GM23338 (cell line): Measurements from ENCODE around the gene PDXK. TPM values are rescaled to one million over a fixed set of nuclear protein-coding genes. Genes with fewer than 3 reads are reported as not detected.
A peak's percentile ranks its signal among the peaks of the same experiment; 100 is the strongest.

Experiments used
- ATAC-seq: fragments of 200-7000 bp; cut with Tn5 transposase; 3 replicates; pipeline ENCODE4 v1.9.1; 2020
- DNase-seq: peaks from one replicate; pipeline ENCODE4 v3.0.0-alpha.2; 2015; ENCODE audit warnings: low spot score
- H2AFZ ChIP-seq: fragments of 200-600 bp; sonication (generic); 2 replicates; pipeline ENCODE4 v1.8.0; 2016; ENCODE audit warnings: antibody characterized with exemption, mild to moderate bottlenecking, moderate library complexity
- H3F3A ChIP-seq: fragments of 200-600 bp; sonication (generic); replicated peaks from 2 replicates; pipeline ENCODE4 v1.8.0; 2017; ENCODE audit warnings: antibody characterized with exemption, mixed run types, low read depth
- H3K27ac ChIP-seq: fragments of 200-600 bp; sonication (generic); 2 replicates; pipeline ENCODE4 v1.6.1; 2016; ENCODE audit warnings: low read depth
- H3K27me3 ChIP-seq: fragments of 200-600 bp; sonication (generic); 2 replicates; pipeline ENCODE4 v1.8.0; 2016; ENCODE audit warnings: mild to moderate bottlenecking, mixed run types, moderate library complexity; ENCODE audit not compliant: insufficient read depth
- H3K36me3 ChIP-seq: fragments of 200-600 bp; sonication (generic); 2 replicates; pipeline ENCODE4 v1.8.0; 2016; ENCODE audit warnings: mild to moderate bottlenecking; ENCODE audit not compliant: insufficient read depth
- H3K4me1 ChIP-seq: fragments of 200-600 bp; sonication (generic); 2 replicates; pipeline ENCODE4 v1.8.0; 2016; ENCODE audit warnings: mild to moderate bottlenecking, moderate library complexity; ENCODE audit not compliant: insufficient read depth
- H3K4me2 ChIP-seq: fragments of 200-600 bp; sonication (generic); 2 replicates; pipeline ENCODE4 v1.7.1; 2017; ENCODE audit warnings: mixed run types
- H3K4me3 ChIP-seq: fragments of 200-600 bp; sonication (generic); 2 replicates; pipeline ENCODE4 v1.6.1; 2016; ENCODE audit warnings: mixed run types
- H3K79me2 ChIP-seq: fragments of 200-600 bp; sonication (generic); replicated peaks from 2 replicates; pipeline ENCODE4 v1.8.0; 2017; ENCODE audit warnings: mild to moderate bottlenecking; ENCODE audit not compliant: insufficient read depth
- H3K9me2 ChIP-seq: fragments of 200-600 bp; sonication (generic); 2 replicates; pipeline ENCODE4 v1.8.0; 2017; ENCODE audit not compliant: insufficient read depth
- H4K20me1 ChIP-seq: fragments of 200-600 bp; sonication (generic); replicated peaks from 2 replicates; pipeline ENCODE4 v1.8.0; 2017; ENCODE audit warnings: mild to moderate bottlenecking; ENCODE audit not compliant: insufficient read depth
- H3K27ac Mint-ChIP-seq: 2 replicates; pipeline ENCODE4 v1.8.0; 2020; ENCODE audit warnings: inconsistent platforms, mild to moderate bottlenecking, moderate library complexity, mixed read lengths
- H3K27me3 Mint-ChIP-seq: 3 replicates; pipeline ENCODE4 v1.8.0; 2022; ENCODE audit warnings: low read depth, mild to moderate bottlenecking, moderate library complexity, mixed read lengths, inconsistent platforms; ENCODE audit not compliant: insufficient read depth, poor library complexity
- H3K36me3 Mint-ChIP-seq: 3 replicates; pipeline ENCODE4 v1.8.0; 2021; ENCODE audit warnings: low read depth, mild to moderate bottlenecking, inconsistent platforms, moderate library complexity, mixed read lengths
- H3K4me1 Mint-ChIP-seq: 3 replicates; pipeline ENCODE4 v1.8.0; 2020; ENCODE audit warnings: mild to moderate bottlenecking, inconsistent platforms, mixed read lengths
- H3K4me3 Mint-ChIP-seq: 3 replicates; pipeline ENCODE4 v1.8.0; 2021; ENCODE audit warnings: moderate library complexity, mild to moderate bottlenecking, inconsistent platforms, mixed read lengths
- H3K9me3 Mint-ChIP-seq: 3 replicates; pipeline ENCODE4 v1.8.0; 2020; ENCODE audit warnings: moderate library complexity, mild to moderate bottlenecking, inconsistent platforms, mixed read lengths
- EZH2 ChIP-seq: fragments of 200-600 bp; sonication (generic); IDR thresholded peaks from one replicate; pipeline ENCODE4 v1.8.0; 2017; ENCODE audit warnings: antibody characterized with exemption, mild to moderate bottlenecking, low read depth; ENCODE audit not compliant: unreplicated experiment
- EZH2phosphoT487 ChIP-seq: fragments of 200-600 bp; sonication (generic); IDR thresholded peaks from one replicate; pipeline ENCODE4 v1.8.1; 2018; ENCODE audit warnings: antibody characterized with exemption; ENCODE audit not compliant: unreplicated experiment
- ZNF114 ChIP-seq: fragments of 250-450 bp; sonication (Bioruptor Pico); IDR thresholded peaks from 2 replicates; pipeline ENCODE4 v1.5.0; 2020; ENCODE audit warnings: mild to moderate bottlenecking, moderate library complexity
- polyA plus RNA-seq: library from polyadenylated mRNA; unstranded; fragments of >200 nt; fragmentation: Nextera tagmentation; extraction: Ambion mirVana; gene quantifications from 2 replicates; pipeline ENCODE4 v1.2.1, GENCODE V29; 2016
- total RNA-seq: library from RNA; depleted of rRNA; stranded (reverse); fragments of >200 nt; shearing (Covaris generic); gene quantifications from 2 replicates; pipeline ENCODE4 v1.2.3, GENCODE V29; 2014
- TF ChIP-seq, protein P1 (sequence below): IDR thresholded peaks from one replicate; pipeline ENCODE4 v1.6.1; 2018; ENCODE audit warnings: antibody characterized with exemption; ENCODE audit not compliant: unreplicated experiment
- TF ChIP-seq, protein P2 (sequence below): IDR thresholded peaks from 2 replicates; pipeline ENCODE4 v1.6.1; 2016; ENCODE audit warnings: antibody characterized with exemption
- TF ChIP-seq, protein P3 (sequence below): fragments of 250-450 bp; sonication (Bioruptor Pico); IDR thresholded peaks from 2 replicates; pipeline ENCODE4 v1.5.0; 2020; ENCODE audit warnings: mild to moderate bottlenecking, moderate library complexity
- TF ChIP-seq, protein P4 (sequence below), 2 experiments: fragments of 200-600 bp in 1 of 2; sonication (generic) in 1 of 2; conservative IDR thresholded peaks; 2 replicates each; pipeline versions ENCODE4 v1.5.1 to v1.6.1; 2016 to 2017; ENCODE audit warnings: antibody characterized with exemption in 2 of 2, low read depth in 2 of 2, mild to moderate bottlenecking in 2 of 2, moderate library complexity in 1 of 2

Gene PDXK
- total and polyA plus RNA-seq, 2 experiments from 2014 or later: 53.2 to 66.3 TPM

DNA sequence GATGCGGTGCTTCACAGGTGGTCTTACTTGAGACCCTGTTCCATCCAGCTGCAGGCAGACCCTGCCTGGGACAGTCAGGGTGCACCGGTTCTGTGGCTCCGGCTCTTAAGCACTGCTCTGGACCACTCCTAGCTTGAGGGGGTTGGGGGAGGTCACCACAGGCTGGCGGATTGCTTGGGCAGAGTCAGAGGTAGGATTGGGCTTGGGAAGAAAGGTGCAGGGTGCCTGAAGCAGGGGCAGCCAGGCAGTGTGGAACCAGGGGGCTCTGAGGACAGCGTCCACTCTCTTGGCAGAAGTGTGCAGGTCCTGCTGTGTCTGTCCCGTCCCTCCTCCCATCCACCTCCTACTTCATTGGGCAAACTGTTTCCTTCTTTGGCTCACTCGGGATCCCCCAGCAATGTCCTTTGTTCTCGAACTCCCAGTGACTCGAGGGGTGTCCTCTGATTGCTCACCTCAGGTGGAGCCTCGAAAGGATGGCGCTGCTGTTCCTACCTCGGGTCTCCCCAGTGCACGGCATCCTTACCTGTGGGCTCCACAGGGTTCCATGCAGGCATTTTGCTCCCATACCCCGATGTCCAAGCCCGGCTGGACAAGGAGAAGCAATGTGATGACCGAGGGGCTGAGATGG is 1.7 kb downstream of the PDXK start:
- Histone ChIP-seq H3K4me3 (peak overlapping the region; percentile 86), H3K4me1 (peaks cover 8% of the 10 kb centered on the region; the same call in 1 of the 2 replicates), H3K27me3 (peaks cover 15% of the 10 kb centered on the region), H4K20me1 (peaks cover 19% of the 10 kb centered on the region), H3K36me3 (no peaks in the 10 kb centered on the region), H3K27ac (no peak overlapping the region), H3F3A (0 out of 2 replicates have a peak, but pooled peaks cover 3% of the 10 kb centered on the region), H2AFZ (no peak overlapping the region), H3K79me2 (peaks cover 48% of the 10 kb centered on the region), H3K4me2 (peak overlapping the region; percentile 92), H3K9me2 (no peaks in the 10 kb centered on the region)
- peaks cover 3% of the 10 kb centered on the region; the same call in 1 of the 3 replicates for H3K9me3 Mint-ChIP-seq
- peak overlapping the region; percentile 77 for H3K4me3 Mint-ChIP-seq
- ATAC-seq (peak; percentile 1; the same call in 2 of the 3 replicates), DNase-seq (no peak)
- H3K4me1 Mint-ChIP-seq: peaks cover 15% of the 10 kb centered on the region
- H3K27ac Mint-ChIP-seq: no peak overlapping the region
- H3K27me3 Mint-ChIP-seq: peaks cover 16% of the 10 kb centered on the region
- no peaks in the 10 kb centered on the region; the same call in 2 of the 3 replicates for H3K36me3 Mint-ChIP-seq
- TF ChIP-seq, protein P1, sequence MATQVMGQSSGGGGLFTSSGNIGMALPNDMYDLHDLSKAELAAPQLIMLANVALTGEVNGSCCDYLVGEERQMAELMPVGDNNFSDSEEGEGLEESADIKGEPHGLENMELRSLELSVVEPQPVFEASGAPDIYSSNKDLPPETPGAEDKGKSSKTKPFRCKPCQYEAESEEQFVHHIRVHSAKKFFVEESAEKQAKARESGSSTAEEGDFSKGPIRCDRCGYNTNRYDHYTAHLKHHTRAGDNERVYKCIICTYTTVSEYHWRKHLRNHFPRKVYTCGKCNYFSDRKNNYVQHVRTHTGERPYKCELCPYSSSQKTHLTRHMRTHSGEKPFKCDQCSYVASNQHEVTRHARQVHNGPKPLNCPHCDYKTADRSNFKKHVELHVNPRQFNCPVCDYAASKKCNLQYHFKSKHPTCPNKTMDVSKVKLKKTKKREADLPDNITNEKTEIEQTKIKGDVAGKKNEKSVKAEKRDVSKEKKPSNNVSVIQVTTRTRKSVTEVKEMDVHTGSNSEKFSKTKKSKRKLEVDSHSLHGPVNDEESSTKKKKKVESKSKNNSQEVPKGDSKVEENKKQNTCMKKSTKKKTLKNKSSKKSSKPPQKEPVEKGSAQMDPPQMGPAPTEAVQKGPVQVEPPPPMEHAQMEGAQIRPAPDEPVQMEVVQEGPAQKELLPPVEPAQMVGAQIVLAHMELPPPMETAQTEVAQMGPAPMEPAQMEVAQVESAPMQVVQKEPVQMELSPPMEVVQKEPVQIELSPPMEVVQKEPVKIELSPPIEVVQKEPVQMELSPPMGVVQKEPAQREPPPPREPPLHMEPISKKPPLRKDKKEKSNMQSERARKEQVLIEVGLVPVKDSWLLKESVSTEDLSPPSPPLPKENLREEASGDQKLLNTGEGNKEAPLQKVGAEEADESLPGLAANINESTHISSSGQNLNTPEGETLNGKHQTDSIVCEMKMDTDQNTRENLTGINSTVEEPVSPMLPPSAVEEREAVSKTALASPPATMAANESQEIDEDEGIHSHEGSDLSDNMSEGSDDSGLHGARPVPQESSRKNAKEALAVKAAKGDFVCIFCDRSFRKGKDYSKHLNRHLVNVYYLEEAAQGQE: no peak
- TF ChIP-seq, protein P2, sequence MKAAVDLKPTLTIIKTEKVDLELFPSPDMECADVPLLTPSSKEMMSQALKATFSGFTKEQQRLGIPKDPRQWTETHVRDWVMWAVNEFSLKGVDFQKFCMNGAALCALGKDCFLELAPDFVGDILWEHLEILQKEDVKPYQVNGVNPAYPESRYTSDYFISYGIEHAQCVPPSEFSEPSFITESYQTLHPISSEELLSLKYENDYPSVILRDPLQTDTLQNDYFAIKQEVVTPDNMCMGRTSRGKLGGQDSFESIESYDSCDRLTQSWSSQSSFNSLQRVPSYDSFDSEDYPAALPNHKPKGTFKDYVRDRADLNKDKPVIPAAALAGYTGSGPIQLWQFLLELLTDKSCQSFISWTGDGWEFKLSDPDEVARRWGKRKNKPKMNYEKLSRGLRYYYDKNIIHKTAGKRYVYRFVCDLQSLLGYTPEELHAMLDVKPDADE: no peak
- TF ChIP-seq, protein P3, sequence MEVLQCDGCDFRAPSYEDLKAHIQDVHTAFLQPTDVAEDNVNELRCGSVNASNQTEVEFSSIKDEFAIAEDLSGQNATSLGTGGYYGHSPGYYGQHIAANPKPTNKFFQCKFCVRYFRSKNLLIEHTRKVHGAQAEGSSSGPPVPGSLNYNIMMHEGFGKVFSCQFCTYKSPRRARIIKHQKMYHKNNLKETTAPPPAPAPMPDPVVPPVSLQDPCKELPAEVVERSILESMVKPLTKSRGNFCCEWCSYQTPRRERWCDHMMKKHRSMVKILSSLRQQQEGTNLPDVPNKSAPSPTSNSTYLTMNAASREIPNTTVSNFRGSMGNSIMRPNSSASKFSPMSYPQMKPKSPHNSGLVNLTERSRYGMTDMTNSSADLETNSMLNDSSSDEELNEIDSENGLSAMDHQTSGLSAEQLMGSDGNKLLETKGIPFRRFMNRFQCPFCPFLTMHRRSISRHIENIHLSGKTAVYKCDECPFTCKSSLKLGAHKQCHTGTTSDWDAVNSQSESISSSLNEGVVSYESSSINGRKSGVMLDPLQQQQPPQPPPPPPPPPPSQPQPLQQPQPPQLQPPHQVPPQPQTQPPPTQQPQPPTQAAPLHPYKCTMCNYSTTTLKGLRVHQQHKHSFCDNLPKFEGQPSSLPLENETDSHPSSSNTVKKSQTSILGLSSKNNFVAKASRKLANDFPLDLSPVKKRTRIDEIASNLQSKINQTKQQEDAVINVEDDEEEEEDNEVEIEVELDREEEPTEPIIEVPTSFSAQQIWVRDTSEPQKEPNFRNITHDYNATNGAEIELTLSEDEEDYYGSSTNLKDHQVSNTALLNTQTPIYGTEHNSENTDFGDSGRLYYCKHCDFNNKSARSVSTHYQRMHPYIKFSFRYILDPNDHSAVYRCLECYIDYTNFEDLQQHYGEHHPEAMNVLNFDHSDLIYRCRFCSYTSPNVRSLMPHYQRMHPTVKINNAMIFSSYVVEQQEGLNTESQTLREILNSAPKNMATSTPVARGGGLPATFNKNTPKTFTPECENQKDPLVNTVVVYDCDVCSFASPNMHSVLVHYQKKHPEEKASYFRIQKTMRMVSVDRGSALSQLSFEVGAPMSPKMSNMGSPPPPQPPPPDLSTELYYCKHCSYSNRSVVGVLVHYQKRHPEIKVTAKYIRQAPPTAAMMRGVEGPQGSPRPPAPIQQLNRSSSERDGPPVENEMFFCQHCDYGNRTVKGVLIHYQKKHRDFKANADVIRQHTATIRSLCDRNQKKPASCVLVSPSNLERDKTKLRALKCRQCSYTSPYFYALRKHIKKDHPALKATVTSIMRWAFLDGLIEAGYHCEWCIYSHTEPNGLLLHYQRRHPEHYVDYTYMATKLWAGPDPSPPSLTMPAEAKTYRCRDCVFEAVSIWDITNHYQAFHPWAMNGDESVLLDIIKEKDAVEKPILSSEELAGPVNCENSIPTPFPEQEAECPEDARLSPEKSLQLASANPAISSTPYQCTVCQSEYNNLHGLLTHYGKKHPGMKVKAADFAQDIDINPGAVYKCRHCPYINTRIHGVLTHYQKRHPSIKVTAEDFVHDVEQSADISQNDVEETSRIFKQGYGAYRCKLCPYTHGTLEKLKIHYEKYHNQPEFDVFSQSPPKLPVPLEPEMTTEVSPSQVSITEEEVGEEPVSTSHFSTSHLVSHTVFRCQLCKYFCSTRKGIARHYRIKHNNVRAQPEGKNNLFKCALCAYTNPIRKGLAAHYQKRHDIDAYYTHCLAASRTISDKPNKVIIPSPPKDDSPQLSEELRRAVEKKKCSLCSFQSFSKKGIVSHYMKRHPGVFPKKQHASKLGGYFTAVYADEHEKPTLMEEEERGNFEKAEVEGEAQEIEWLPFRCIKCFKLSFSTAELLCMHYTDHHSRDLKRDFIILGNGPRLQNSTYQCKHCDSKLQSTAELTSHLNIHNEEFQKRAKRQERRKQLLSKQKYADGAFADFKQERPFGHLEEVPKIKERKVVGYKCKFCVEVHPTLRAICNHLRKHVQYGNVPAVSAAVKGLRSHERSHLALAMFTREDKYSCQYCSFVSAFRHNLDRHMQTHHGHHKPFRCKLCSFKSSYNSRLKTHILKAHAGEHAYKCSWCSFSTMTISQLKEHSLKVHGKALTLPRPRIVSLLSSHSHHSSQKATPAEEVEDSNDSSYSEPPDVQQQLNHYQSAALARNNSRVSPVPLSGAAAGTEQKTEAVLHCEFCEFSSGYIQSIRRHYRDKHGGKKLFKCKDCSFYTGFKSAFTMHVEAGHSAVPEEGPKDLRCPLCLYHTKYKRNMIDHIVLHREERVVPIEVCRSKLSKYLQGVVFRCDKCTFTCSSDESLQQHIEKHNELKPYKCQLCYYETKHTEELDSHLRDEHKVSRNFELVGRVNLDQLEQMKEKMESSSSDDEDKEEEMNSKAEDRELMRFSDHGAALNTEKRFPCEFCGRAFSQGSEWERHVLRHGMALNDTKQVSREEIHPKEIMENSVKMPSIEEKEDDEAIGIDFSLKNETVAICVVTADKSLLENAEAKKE (CRISPR knock-in tag): no peak
- TF ChIP-seq ZNF114 (CRISPR knock-in tag): no peak
- TF ChIP-seq EZH2: no peak
- no peak for TF ChIP-seq EZH2phosphoT487
- TF ChIP-seq, protein P4, sequence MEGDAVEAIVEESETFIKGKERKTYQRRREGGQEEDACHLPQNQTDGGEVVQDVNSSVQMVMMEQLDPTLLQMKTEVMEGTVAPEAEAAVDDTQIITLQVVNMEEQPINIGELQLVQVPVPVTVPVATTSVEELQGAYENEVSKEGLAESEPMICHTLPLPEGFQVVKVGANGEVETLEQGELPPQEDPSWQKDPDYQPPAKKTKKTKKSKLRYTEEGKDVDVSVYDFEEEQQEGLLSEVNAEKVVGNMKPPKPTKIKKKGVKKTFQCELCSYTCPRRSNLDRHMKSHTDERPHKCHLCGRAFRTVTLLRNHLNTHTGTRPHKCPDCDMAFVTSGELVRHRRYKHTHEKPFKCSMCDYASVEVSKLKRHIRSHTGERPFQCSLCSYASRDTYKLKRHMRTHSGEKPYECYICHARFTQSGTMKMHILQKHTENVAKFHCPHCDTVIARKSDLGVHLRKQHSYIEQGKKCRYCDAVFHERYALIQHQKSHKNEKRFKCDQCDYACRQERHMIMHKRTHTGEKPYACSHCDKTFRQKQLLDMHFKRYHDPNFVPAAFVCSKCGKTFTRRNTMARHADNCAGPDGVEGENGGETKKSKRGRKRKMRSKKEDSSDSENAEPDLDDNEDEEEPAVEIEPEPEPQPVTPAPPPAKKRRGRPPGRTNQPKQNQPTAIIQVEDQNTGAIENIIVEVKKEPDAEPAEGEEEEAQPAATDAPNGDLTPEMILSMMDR (conservative IDR thresholded peaks at IDR 0.05; ENCODE audit: low read depth in 2 of 2): no peak
